PC-9 (cell line): Measurements from ENCODE around the gene PTPN14. TPM values are rescaled to one million over a fixed set of nuclear protein-coding genes. Genes with fewer than 3 reads are reported as not detected.

ENCODE experiments used
- BruUV-seq: library from RNA; stranded (reverse); fragments of 400-500 nt; replicated peaks from 2 replicates; lab custom pipeline; 2021; lab: Mats Ljungman, UMichigan
- CTCF ChIA-PET: fragments of 300-600 bp; sonication (Branson Sonifier 250); formaldehyde crosslinking; loops from one replicate; lab custom pipeline; 2022; ENCODE audit warnings: antibody characterized with exemption; lab: Charles Lee
- POLR2A ChIA-PET: fragments of 300-600 bp; sonication (Branson Sonifier 250); formaldehyde crosslinking; loops from one replicate; lab custom pipeline; 2022; ENCODE audit warnings: antibody characterized with exemption; ENCODE audit not compliant: unreplicated experiment; lab: Charles Lee
- DNase-seq, 2 experiments: peaks; one replicate each; pipeline versions ENCODE4 v3.0.0 to v3.0.0-alpha.2; 2015 to 2022; ENCODE audit warnings: mixed read lengths in 1 of 2
- H2AFZ ChIP-seq: fragments of 200-600 bp; sonication (generic); 2 replicates; pipeline ENCODE4 v1.8.1; 2017; ENCODE audit warnings: antibody characterized with exemption
- H3F3A ChIP-seq: fragments of 200-600 bp; sonication (generic); 2 replicates; pipeline ENCODE4 v1.8.1; 2017; ENCODE audit warnings: antibody characterized with exemption, mild to moderate bottlenecking, low read depth; ENCODE audit not compliant: insufficient read depth
- H3K27ac ChIP-seq: fragments of 200-600 bp; sonication (generic); 2 replicates; pipeline ENCODE4 v1.6.1; 2016; ENCODE audit warnings: mixed run types
- H3K27me3 ChIP-seq: fragments of 200-600 bp; sonication (generic); 2 replicates; pipeline ENCODE4 v1.6.1; 2016; ENCODE audit warnings: low read depth, mixed run types; ENCODE audit not compliant: insufficient read depth
- H3K36me3 ChIP-seq: fragments of 200-600 bp; sonication (generic); 2 replicates; pipeline ENCODE4 v1.6.1; 2016; ENCODE audit warnings: low read depth, mixed run types
- H3K4me1 ChIP-seq: fragments of 200-600 bp; sonication (generic); replicated peaks from 2 replicates; pipeline ENCODE4 v1.6.1; 2016; ENCODE audit warnings: mixed run types; ENCODE audit not compliant: insufficient read depth
- H3K4me2 ChIP-seq: fragments of 200-600 bp; sonication (generic); 2 replicates; pipeline ENCODE4 v1.6.1; 2017; ENCODE audit warnings: mixed run types
- H3K4me3 ChIP-seq: fragments of 200-600 bp; sonication (generic); 2 replicates; pipeline ENCODE4 v1.6.1; 2016; ENCODE audit warnings: mixed run types
- H3K79me2 ChIP-seq: fragments of 200-600 bp; sonication (generic); 2 replicates; pipeline ENCODE4 v1.6.1; 2017; ENCODE audit warnings: low read depth, mixed run types
- H3K9me2 ChIP-seq: fragments of 200-600 bp; sonication (generic); 2 replicates; pipeline ENCODE4 v1.8.1; 2017; ENCODE audit warnings: mild to moderate bottlenecking; ENCODE audit not compliant: insufficient read depth
- H3K9me3 ChIP-seq: fragments of 200-600 bp; sonication (generic); 2 replicates; pipeline ENCODE4 v1.8.1; 2016; ENCODE audit warnings: low read depth; ENCODE audit not compliant: insufficient read depth
- H4K20me1 ChIP-seq: fragments of 200-600 bp; sonication (generic); 2 replicates; pipeline ENCODE4 v1.8.1; 2017; ENCODE audit not compliant: insufficient read depth
- CTCF ChIP-seq: fragments of 200-600 bp; sonication (generic); conservative IDR thresholded peaks from 2 replicates; pipeline ENCODE4 v1.6.1; 2017; ENCODE audit warnings: mixed run types, antibody characterized with exemption, mild to moderate bottlenecking, moderate library complexity
- EZH2 ChIP-seq: fragments of 200-600 bp; sonication (generic); IDR thresholded peaks from 2 replicates; pipeline ENCODE4 v1.8.0; 2017; ENCODE audit warnings: antibody characterized with exemption, low read depth
- intact Hi-C: fragments of 100-400 bp; cut with micrococcal nuclease; formaldehyde crosslinking; loops from one replicate; pipeline ENCODE4 v1.10.0; 2022; ENCODE audit not compliant: unreplicated experiment
- total RNA-seq: library from RNA; stranded (reverse); gene quantifications from 2 replicates; pipeline ENCODE4 v1.2.3, GENCODE V29; 2021

PTPN14 gene
- total RNA-seq, 1 experiment from 2014 or later, result 78.9 TPM

- POLR2A ChIA-PET, result no interaction called here
Measured at GRCh38 chr1:214351551-214352277, 199.7 kb downstream of the PTPN14 start.

GRCh38 chr1:214349781-214350180 lies 201.6 kb downstream of the PTPN14 start:
- Histone ChIP-seq H3K27me3 (no peaks in the 10 kb centered on the region), H3K9me2 (no peaks in the 10 kb centered on the region), H3F3A (no peaks in the 10 kb centered on the region), H3K79me2 (no peaks in the 10 kb centered on the region), H3K4me2 (no peak overlapping the region), H3K36me3 (peaks cover 12% of the 10 kb centered on the region; the same call in 1 of the 2 replicates), H3K4me1 (no peaks in the 10 kb centered on the region), H2AFZ (no peak overlapping the region), H3K27ac (no peak overlapping the region), H4K20me1 (no peaks in the 10 kb centered on the region), H3K4me3 (no peak overlapping the region), H3K9me3 (peaks cover 7% of the 10 kb centered on the region; the same call in 1 of the 2 replicates)
- POLR2A ChIA-PET, result interaction anchor here (0.6 to 1.2 kb wide), 5 partner anchors 17 to 234 kb away, joined by 3 to 21 read pairs (median 4); no protein-coding TSS in a partner anchor
- intact Hi-C loops, result loop anchor here (2.0 kb wide), 1 partner anchor 31 kb away; no protein-coding TSS in a partner anchor
- no TSS peak for BruUV-seq
- TF ChIP-seq EZH2 (no peak), CTCF (no peak)
- CTCF ChIA-PET, result interaction anchor here (0.6 to 1.3 kb wide), 6 partner anchors 17 to 1742 kb away, joined by 3 to 13 read pairs (median 4); no protein-coding TSS in a partner anchor
- peak in 1 of 2 experiments; percentile 59 for DNase-seq

More at GRCh38 chr1:214351551-214352277, 199.7 kb downstream of the PTPN14 start:
- intact Hi-C loops, result no loop called here
- Histone ChIP-seq H2AFZ (no peak overlapping the region), H3K4me3 (no peak overlapping the region), H4K20me1 (no peaks in the 10 kb centered on the region), H3F3A (no peaks in the 10 kb centered on the region), H3K27ac (no peak overlapping the region), H3K4me1 (no peaks in the 10 kb centered on the region), H3K79me2 (no peaks in the 10 kb centered on the region), H3K36me3 (0 out of 2 replicates have a peak, but pooled peaks cover 5% of the 10 kb centered on the region), H3K4me2 (no peak overlapping the region), H3K9me2 (no peaks in the 10 kb centered on the region), H3K9me3 (no peaks in the 10 kb centered on the region), H3K27me3 (no peaks in the 10 kb centered on the region)
- DNase-seq, result no peak
- TF ChIP-seq EZH2, result no peak
- TF ChIP-seq CTCF, result no peak
- BruUV-seq, result no TSS peak
- CTCF ChIA-PET, result no interaction called here

GRCh38 chr1:214349008-214349407 lies 202.4 kb downstream of the PTPN14 start:
- intact Hi-C loops, result loop anchor here (2.0 kb wide), 1 partner anchor 32 kb away; no protein-coding TSS in a partner anchor
- Histone ChIP-seq H3K27me3 (no peaks in the 10 kb centered on the region), H3K4me3 (no peak overlapping the region), H2AFZ (no peak overlapping the region), H3K9me2 (no peaks in the 10 kb centered on the region), H3K27ac (no peak overlapping the region), H3K4me2 (no peak overlapping the region), H3K9me3 (peaks cover 12% of the 10 kb centered on the region; the same call in 1 of the 2 replicates), H3K4me1 (no peaks in the 10 kb centered on the region), H3K79me2 (no peaks in the 10 kb centered on the region), H3F3A (no peaks in the 10 kb centered on the region), H3K36me3 (peaks cover 16% of the 10 kb centered on the region; the same call in 1 of the 2 replicates), H4K20me1 (no peaks in the 10 kb centered on the region)
- no peak for DNase-seq
- BruUV-seq, result no TSS peak
- TF ChIP-seq CTCF (no peak), EZH2 (no peak)
- ChIA-PET CTCF (interaction anchor here (1.3 kb wide), 1 partner anchor 16 kb away, joined by 7 read pairs; no protein-coding TSS in a partner anchor), POLR2A (no interaction called here)
